Ovary (tissue), 9 donors: Measurements from ENCODE around the gene TANC1. TPM values are rescaled to one million over a fixed set of nuclear protein-coding genes. Genes with fewer than 3 reads are reported as not detected.

Experiments
- DNase-seq, 5 donors: peaks; one replicate each; pipeline ENCODE4 v3.0.0-alpha.2; 2019 to 2020
- H3K27ac ChIP-seq, 2 donors: fragments of 200-600 bp; one replicate each; pipeline versions ENCODE4 v1.5.1 to v1.8.0; 2019 to 2022
- H3K27me3 ChIP-seq: fragments of 200-600 bp; one replicate; pipeline ENCODE4 v1.8.0; 2022
- H3K36me3 ChIP-seq: fragments of 200-600 bp; sonication (generic); one replicate; pipeline ENCODE4 v1.5.1; 2019
- H3K4me1 ChIP-seq: one replicate; pipeline ENCODE4 v1.8.1; 2013; ENCODE audit warnings: mild to moderate bottlenecking, moderate library complexity; ENCODE audit not compliant: insufficient read depth
- H3K4me3 ChIP-seq: fragments of 200-600 bp; sonication (generic); one replicate; pipeline ENCODE4 v1.5.1; 2017
- H3K9me3 ChIP-seq, 2 donors: fragments of 200-600 bp in 1 of 2; sonication (generic) in 1 of 2; one replicate each; pipeline versions ENCODE4 v1.5.1 to v1.8.1; 2013 to 2019; ENCODE audit warnings: mild to moderate bottlenecking in 1 of 2, moderate library complexity in 1 of 2
- CTCF ChIP-seq, 3 donors: fragments of 450-650 bp in 2 of 3; fragments of 200-600 bp in 1 of 3; IDR thresholded peaks; one replicate each; pipeline versions ENCODE4 v1.5.1 to v1.8.0; 2016 to 2022; ENCODE audit warnings: antibody characterized with exemption in 3 of 3, mild to moderate bottlenecking in 1 of 3
- EP300 ChIP-seq: sonication (generic); formaldehyde crosslinking; IDR thresholded peaks from one replicate; pipeline ENCODE4 v1.6.1; 2017; ENCODE audit warnings: antibody characterized with exemption
- POLR2A ChIP-seq: fragments of 450-650 bp; IDR thresholded peaks from one replicate; pipeline ENCODE4 v1.6.1; 2017; ENCODE audit warnings: antibody characterized with exemption, mild to moderate bottlenecking, moderate library complexity
- WGBS, 3 donors: extraction: QIAGEN DNeasy Blood & Tissue Kit in 1 of 3; methylation state at CpG; one replicate each; pipeline versions ENCODE4 v1.1.5 to v1.1.7; 2013 to 2017; 5-methylcytosine and 5-hydroxymethylcytosine counted together
- intact Hi-C, 4 donors: fragments of 100-400 bp; cut with DNase I; formaldehyde crosslinking; loops; one replicate each; pipeline versions ENCODE4 v1.11.0 to v1.15.1; 2022 to 2023
- polyA plus RNA-seq, 2 donors: library from polyadenylated mRNA; stranded (reverse); fragments of 200-250 nt in 1 of 2; fragments of 350-450 nt in 1 of 2; fragmentation: Illumina TruSeq in 1 of 2; extraction: RNeasy Lipid Tissue Mini Kit (QIAGEN cat#74804) in 1 of 2; gene quantifications; one replicate each; pipeline ENCODE4 v1.2.3, GENCODE V29; 2013 to 2014
- total RNA-seq, 7 donors: library from RNA; depleted of rRNA in 2 of 7; stranded (reverse); fragments of >200 nt in 2 of 7; fragmentation: NEBNext Ultra II Directional in 3 of 7; extraction: Animal tissue kit (Norgen Biotek cat#: 25700) in 3 of 7; gene quantifications; one replicate each; pipeline versions ENCODE4 v1.1.0 to v1.2.4, GENCODE V29; 2016 to 2023
- donor health status: DM: no; HTN: no; CAD: no; lungs with moderate emphysema.
- donor health status: DM: no; HTN: no; CAD: no.
- donor health status: Bipolar disorder and iron deficiency.
- donor health status: DM: yes; HTN: yes; CAD: no.
- donor health status: DM: no; HTN: no; CAD: no.
- donor health status: DM: yes; HTN: yes; CAD: no.

The TANC1 gene
- total and polyA plus RNA-seq, 9 donors = 12.2 to 39.2 (median 25.8) TPM

- 94 to 97% (median 97%) methylated on average over 9 of the region's 9 CpGs for WGBS, 3 donors
- Histone ChIP-seq H3K4me1 (peaks cover 6% of the 10 kb centered on the region), H3K27me3 (no peaks in the 10 kb centered on the region), H3K9me3 (no peaks in the 10 kb centered on the region), H3K4me3 (no peak overlapping the region), H3K27ac (no peak overlapping the region), H3K36me3 (no peaks in the 10 kb centered on the region)
- no peak for TF ChIP-seq CTCF (IDR thresholded peaks at IDR 0.05)
- TF ChIP-seq POLR2A = no peak
- no peak for TF ChIP-seq EP300
- intact Hi-C loops = no loop called here
- no peak for DNase-seq
Measured at GRCh38 chr2:159144776-159145614, 176.6 kb downstream of the TANC1 start.

- Histone ChIP-seq H3K36me3 (no peaks in the 10 kb centered on the region), H3K4me1 (peaks cover 8% of the 10 kb centered on the region), H3K27me3 (no peaks in the 10 kb centered on the region), H3K9me3 (no peaks in the 10 kb centered on the region), H3K27ac (no peak overlapping the region), H3K4me3 (no peak overlapping the region)
- intact Hi-C loops = no loop called here
- no peak for TF ChIP-seq CTCF (IDR thresholded peaks at IDR 0.05)
- no peak for TF ChIP-seq POLR2A
- TF ChIP-seq EP300 = no peak
- no peak for DNase-seq
- 95 to 97% (median 97%) methylated on average over 5 of the region's 5 CpGs for WGBS, 3 donors
Measured at GRCh38 chr2:159145745-159146354, 177.4 kb downstream of the TANC1 start.

GRCh38 chr2:159146996-159147666, 178.7 kb downstream of the TANC1 start:
- no peak for DNase-seq
- H3K27me3 ChIP-seq = no peaks in the 10 kb centered on the region
- H3K4me3 ChIP-seq = no peak overlapping the region
- no peaks in the 10 kb centered on the region for H3K36me3 ChIP-seq
- H3K27ac ChIP-seq = no peak overlapping the region
- TF ChIP-seq CTCF (IDR thresholded peaks at IDR 0.05) (no peak), EP300 (no peak), POLR2A (no peak)
- WGBS, 3 donors = 55 to 61% (median 58%) methylated on average over 14 of the region's 14 CpGs
- intact Hi-C loops = no loop called here
- H3K4me1 ChIP-seq = peaks cover 8% of the 10 kb centered on the region
- no peaks in the 10 kb centered on the region for H3K9me3 ChIP-seq

GRCh38 chr2:159147690-159148089, 179.2 kb downstream of the TANC1 start:
- DNase-seq = no peak
- Histone ChIP-seq H3K27me3 (no peaks in the 10 kb centered on the region), H3K9me3 (no peaks in the 10 kb centered on the region), H3K27ac (no peak overlapping the region), H3K36me3 (no peaks in the 10 kb centered on the region), H3K4me1 (peaks cover 8% of the 10 kb centered on the region), H3K4me3 (no peak overlapping the region)
- intact Hi-C loops = no loop called here
- WGBS, 3 donors = 78 to 87% (median 82%) methylated on average over 3 of the region's 3 CpGs
- TF ChIP-seq POLR2A (no peak), CTCF (IDR thresholded peaks at IDR 0.05) (no peak), EP300 (no peak)
